Uterus (tissue), 4 donors: ENCODE results near the gene NES. TPM values are rescaled to one million over a fixed set of nuclear protein-coding genes. Genes with fewer than 3 reads are reported as not detected.

Experiments
- DNase-seq, 2 donors: peaks; one replicate each; pipeline ENCODE4 v3.0.0-alpha.2; 2019 to 2020
- H3K27ac ChIP-seq, 2 donors: fragments of 200-600 bp; sonication (generic); 1 replicate in 1 of 2; 2 replicates in 1 of 2; pipeline ENCODE4 v1.5.1; 2016 to 2018
- H3K27me3 ChIP-seq, 2 donors: fragments of 200-600 bp; sonication (generic); one replicate each; pipeline ENCODE4 v1.5.1; 2018 to 2019; ENCODE audit warnings: control low read depth in 1 of 2
- H3K36me3 ChIP-seq, 2 donors: fragments of 200-600 bp; sonication (generic); one replicate each; pipeline ENCODE4 v1.5.1; 2019; ENCODE audit warnings: control low read depth in 1 of 2
- H3K4me1 ChIP-seq, 2 donors: fragments of 200-600 bp; sonication (generic); one replicate each; pipeline ENCODE4 v1.5.1; 2018 to 2019; ENCODE audit warnings: control low read depth in 1 of 2
- H3K4me3 ChIP-seq, 2 donors: fragments of 200-600 bp; sonication (generic); 1 replicate in 1 of 2; 2 replicates in 1 of 2; pipeline ENCODE4 v1.5.1; 2018 to 2019; ENCODE audit warnings: mild to moderate bottlenecking in 1 of 2
- H3K9me3 ChIP-seq, 2 donors: fragments of 200-600 bp; sonication (generic); one replicate each; pipeline ENCODE4 v1.5.1; 2019; ENCODE audit warnings: control low read depth in 1 of 2
- POLR2A ChIP-seq, 2 donors: fragments of 450-650 bp; IDR thresholded peaks; one replicate each; pipeline ENCODE4 v1.6.1; 2016; ENCODE audit warnings: antibody characterized with exemption in 2 of 2, mild to moderate bottlenecking in 1 of 2, moderate library complexity in 1 of 2
- intact Hi-C: fragments of 100-400 bp; cut with DNase I; formaldehyde crosslinking; loops from one replicate; pipeline ENCODE4 v1.15.1; 2023; ENCODE audit warnings: low total_unique reads
- total RNA-seq, 4 donors: library from RNA; depleted of rRNA in 3 of 4; stranded (reverse); fragments of >200 nt in 3 of 4; gene quantifications; one replicate each; pipeline versions ENCODE4 v1.1.0 to v1.2.4, GENCODE V29; 2014 to 2023
- TF ChIP-seq, protein P1 (sequence below), 4 experiments: fragments of 200-600 bp in 2 of 4; fragments of 450-650 bp in 2 of 4; sonication (generic) in 2 of 4; IDR thresholded peaks; one replicate each; pipeline ENCODE4 v1.5.1; 2016 to 2019; ENCODE audit warnings: antibody characterized with exemption in 4 of 4, mild to moderate bottlenecking in 2 of 4, moderate library complexity in 1 of 4
- donor health status: DM: yes; HTN: yes; CAD: no.

NES gene
- total RNA-seq, 4 donors from 2014 or later = 9.7 to 70.9 (median 34.5) TPM

GRCh38 chr1:156652131-156652991, 24.8 kb downstream of the NES start:
- no peak overlapping the region for H3K27ac ChIP-seq
- H3K27me3 ChIP-seq = no peaks in the 10 kb centered on the region
- TF ChIP-seq, protein P1, sequence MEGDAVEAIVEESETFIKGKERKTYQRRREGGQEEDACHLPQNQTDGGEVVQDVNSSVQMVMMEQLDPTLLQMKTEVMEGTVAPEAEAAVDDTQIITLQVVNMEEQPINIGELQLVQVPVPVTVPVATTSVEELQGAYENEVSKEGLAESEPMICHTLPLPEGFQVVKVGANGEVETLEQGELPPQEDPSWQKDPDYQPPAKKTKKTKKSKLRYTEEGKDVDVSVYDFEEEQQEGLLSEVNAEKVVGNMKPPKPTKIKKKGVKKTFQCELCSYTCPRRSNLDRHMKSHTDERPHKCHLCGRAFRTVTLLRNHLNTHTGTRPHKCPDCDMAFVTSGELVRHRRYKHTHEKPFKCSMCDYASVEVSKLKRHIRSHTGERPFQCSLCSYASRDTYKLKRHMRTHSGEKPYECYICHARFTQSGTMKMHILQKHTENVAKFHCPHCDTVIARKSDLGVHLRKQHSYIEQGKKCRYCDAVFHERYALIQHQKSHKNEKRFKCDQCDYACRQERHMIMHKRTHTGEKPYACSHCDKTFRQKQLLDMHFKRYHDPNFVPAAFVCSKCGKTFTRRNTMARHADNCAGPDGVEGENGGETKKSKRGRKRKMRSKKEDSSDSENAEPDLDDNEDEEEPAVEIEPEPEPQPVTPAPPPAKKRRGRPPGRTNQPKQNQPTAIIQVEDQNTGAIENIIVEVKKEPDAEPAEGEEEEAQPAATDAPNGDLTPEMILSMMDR (IDR thresholded peaks at IDR 0.05) = no peak
- H3K36me3 ChIP-seq = no peaks in the 10 kb centered on the region
- no peaks in the 10 kb centered on the region for H3K9me3 ChIP-seq
- H3K4me1 ChIP-seq = peaks cover 0 to 3% of the 10 kb centered on the region in 2 donors
- intact Hi-C loops = no loop called here
- DNase-seq = no peak
- no peak overlapping the region for H3K4me3 ChIP-seq

DNA sequence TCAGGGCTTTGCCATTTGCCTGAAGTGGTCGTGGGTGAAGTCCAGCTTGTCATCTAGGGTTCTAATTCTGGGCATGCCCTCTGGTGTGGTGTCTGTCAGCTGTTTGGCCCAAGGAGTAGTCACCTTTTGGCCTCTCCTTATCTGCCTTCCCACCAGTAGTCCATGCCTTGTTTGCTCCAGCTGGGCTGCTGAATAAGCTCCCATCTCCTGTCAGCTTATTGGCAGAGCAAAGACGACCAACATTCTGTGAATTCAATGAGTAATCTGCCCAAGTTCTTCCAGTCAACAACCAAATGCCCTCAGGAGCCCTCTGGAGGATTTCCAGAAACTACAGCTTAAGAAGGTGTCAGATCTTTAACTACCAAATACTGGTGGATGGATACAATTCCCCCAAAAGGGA, 28.3 kb downstream of the NES start:
- TF ChIP-seq POLR2A (IDR thresholded peaks at IDR 0.05) = no peak
- TF ChIP-seq, protein P1 (IDR thresholded peaks at IDR 0.05) = no peak
- intact Hi-C loops = no loop called here
- H3K36me3 ChIP-seq = no peaks in the 10 kb centered on the region
- H3K27me3 ChIP-seq = no peaks in the 10 kb centered on the region
- H3K4me1 ChIP-seq = no peaks in the 10 kb centered on the region
- H3K27ac ChIP-seq = no peak overlapping the region
- DNase-seq = no peak
- H3K9me3 ChIP-seq = no peaks in the 10 kb centered on the region
- H3K4me3 ChIP-seq = no peak overlapping the region

DNA sequence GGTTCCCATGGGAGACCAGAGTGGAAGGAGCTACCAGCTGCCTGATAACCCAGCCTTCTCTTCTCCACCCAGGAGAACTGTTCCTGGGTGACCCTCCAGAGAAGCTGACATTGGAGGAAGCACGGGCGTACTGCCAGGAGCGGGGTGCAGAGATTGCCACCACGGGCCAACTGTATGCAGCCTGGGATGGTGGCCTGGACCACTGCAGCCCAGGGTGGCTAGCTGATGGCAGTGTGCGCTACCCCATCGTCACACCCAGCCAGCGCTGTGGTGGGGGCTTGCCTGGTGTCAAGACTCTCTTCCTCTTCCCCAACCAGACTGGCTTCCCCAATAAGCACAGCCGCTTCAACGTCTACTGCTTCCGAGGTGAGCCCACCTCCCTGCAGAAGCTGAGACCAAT, 28.7 kb downstream of the NES start:
- DNase-seq = no peak
- intact Hi-C loops = no loop called here
- Histone ChIP-seq H3K4me1 (no peaks in the 10 kb centered on the region), H3K27me3 (no peaks in the 10 kb centered on the region), H3K27ac (no peak overlapping the region), H3K36me3 (no peaks in the 10 kb centered on the region), H3K9me3 (no peaks in the 10 kb centered on the region), H3K4me3 (no peak overlapping the region)
- no peak for TF ChIP-seq POLR2A (IDR thresholded peaks at IDR 0.05)
- TF ChIP-seq, protein P1 (IDR thresholded peaks at IDR 0.05) = no peak

- Histone ChIP-seq H3K27ac (no peak overlapping the region), H3K9me3 (no peaks in the 10 kb centered on the region), H3K27me3 (no peaks in the 10 kb centered on the region), H3K36me3 (no peaks in the 10 kb centered on the region), H3K4me1 (peaks cover 0 to under 1% of the 10 kb centered on the region in 2 donors), H3K4me3 (no peak overlapping the region)
- no peak for TF ChIP-seq POLR2A (IDR thresholded peaks at IDR 0.05)
- TF ChIP-seq, protein P1 (IDR thresholded peaks at IDR 0.05) = no peak
- DNase-seq = no peak
- intact Hi-C loops = no loop called here
Measured at GRCh38 chr1:156647351-156647750, 29.9 kb downstream of the NES start.

DNA sequence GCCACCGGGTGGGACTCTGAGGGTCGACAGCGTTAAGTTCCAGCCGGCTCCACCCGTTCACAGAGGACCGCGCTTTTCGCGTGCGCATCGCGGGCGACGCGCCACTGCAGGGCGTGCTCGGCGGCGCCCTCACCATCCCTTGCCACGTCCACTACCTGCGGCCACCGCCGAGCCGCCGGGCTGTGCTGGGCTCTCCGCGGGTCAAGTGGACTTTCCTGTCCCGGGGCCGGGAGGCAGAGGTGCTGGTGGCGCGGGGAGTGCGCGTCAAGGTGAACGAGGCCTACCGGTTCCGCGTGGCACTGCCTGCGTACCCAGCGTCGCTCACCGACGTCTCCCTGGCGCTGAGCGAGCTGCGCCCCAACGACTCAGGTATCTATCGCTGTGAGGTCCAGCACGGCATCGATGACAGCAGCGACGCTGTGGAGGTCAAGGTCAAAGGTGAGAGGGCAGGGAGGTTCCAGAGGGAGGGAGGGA, 30.4 kb downstream of the NES start:
- Histone ChIP-seq H3K27ac (no peak overlapping the region), H3K36me3 (no peaks in the 10 kb centered on the region), H3K4me3 (no peak overlapping the region), H3K27me3 (no peaks in the 10 kb centered on the region), H3K4me1 (peaks cover 0 to 5% of the 10 kb centered on the region in 2 donors), H3K9me3 (no peaks in the 10 kb centered on the region)
- TF ChIP-seq, protein P1 (IDR thresholded peaks at IDR 0.05) = no peak
- no peak for TF ChIP-seq POLR2A (IDR thresholded peaks at IDR 0.05)
- no peak for DNase-seq
- intact Hi-C loops = no loop called here
